Neuron (in vitro differentiated cells): ENCODE measurements around the gene LMNB1.
"Not testable (repeated sequence)": the region's sequence is repeated elsewhere in the genome, so short reads cannot be mapped to it uniquely, and the experiment has no call there.

ENCODE experiments used
- H2AFZ ChIP-seq: one replicate; pipeline ENCODE4 v1.6.1; 2013; ENCODE audit warnings: low read depth, mild to moderate bottlenecking, inconsistent platforms, low read length, moderate library complexity
- H3K27me3 ChIP-seq: one replicate; pipeline ENCODE4 v1.6.1; 2013; ENCODE audit warnings: low read length; ENCODE audit not compliant: insufficient read depth
- H3K36me3 ChIP-seq: one replicate; pipeline ENCODE4 v1.6.1; 2013; ENCODE audit warnings: low read length; ENCODE audit not compliant: insufficient read depth
- H3K4me1 ChIP-seq: one replicate; pipeline ENCODE4 v1.6.1; 2013; ENCODE audit warnings: low read length; ENCODE audit not compliant: insufficient read depth
- H3K4me3 ChIP-seq: 2 replicates; pipeline ENCODE4 v1.5.1; 2013; ENCODE audit warnings: mild to moderate bottlenecking, low read length, moderate library complexity
- H3K9me3 ChIP-seq: one replicate; pipeline ENCODE4 v1.6.1; 2013; ENCODE audit warnings: low read length

The LMNB1 gene

GRCh38 chr5:126757713-126758357 lies 19.1 kb upstream of the LMNB1 start:
- no peaks in the 10 kb centered on the region for H3K36me3 ChIP-seq
- H3K9me3 ChIP-seq: no peaks in the 10 kb centered on the region
- no peak overlapping the region for H2AFZ ChIP-seq
- H3K4me3 ChIP-seq: no peak overlapping the region
- no peaks in the 10 kb centered on the region for H3K4me1 ChIP-seq
- no peaks in the 10 kb centered on the region for H3K27me3 ChIP-seq

GRCh38 chr5:126763371-126763770 lies 13.6 kb upstream of the LMNB1 start:
- Histone ChIP-seq H3K4me3 (no peak overlapping the region), H3K9me3 (no peaks in the 10 kb centered on the region), H3K4me1 (no peaks in the 10 kb centered on the region), H2AFZ (no peak overlapping the region), H3K27me3 (no peaks in the 10 kb centered on the region), H3K36me3 (no peaks in the 10 kb centered on the region)

GRCh38 chr5:126769703-126770102 lies 7.2 kb upstream of the LMNB1 start:
- H3K4me3 ChIP-seq: no peak overlapping the region
- no peaks in the 10 kb centered on the region for H3K36me3 ChIP-seq
- H3K9me3 ChIP-seq: no peaks in the 10 kb centered on the region
- H3K27me3 ChIP-seq: no peaks in the 10 kb centered on the region
- H2AFZ ChIP-seq: no peak overlapping the region
- no peaks in the 10 kb centered on the region for H3K4me1 ChIP-seq

- not testable (repeated sequence) for H3K27me3 ChIP-seq, H2AFZ ChIP-seq, H3K4me1 ChIP-seq, H3K9me3 ChIP-seq, H3K4me3 ChIP-seq, H3K36me3 ChIP-seq
Observed at GRCh38 chr5:126773536-126773935, 3.4 kb upstream of the LMNB1 start.

GRCh38 chr5:126774595-126774994 lies 2.3 kb upstream of the LMNB1 start:
- not testable (repeated sequence) for H3K27me3 ChIP-seq, H3K4me3 ChIP-seq, H3K36me3 ChIP-seq, H3K9me3 ChIP-seq, H2AFZ ChIP-seq
- peaks cover 10% of the 10 kb centered on the region for H3K4me1 ChIP-seq

- Histone ChIP-seq H3K4me1 (peaks cover 17% of the 10 kb centered on the region), H3K36me3 (peaks cover 2% of the 10 kb centered on the region), H3K27me3 (no peaks in the 10 kb centered on the region), H2AFZ (peak overlapping the region; percentile 59), H3K9me3 (no peaks in the 10 kb centered on the region), H3K4me3 (peak overlapping the region; percentile 83)
Observed at GRCh38 chr5:126777257-126777974, 480 bp downstream of the LMNB1 start.

- H3K9me3 ChIP-seq: peaks cover 2% of the 10 kb centered on the region
- peaks cover 17% of the 10 kb centered on the region for H3K4me1 ChIP-seq
- H3K36me3 ChIP-seq: peaks cover 7% of the 10 kb centered on the region
- H2AFZ ChIP-seq: peak overlapping the region; percentile 59
- H3K27me3 ChIP-seq: no peaks in the 10 kb centered on the region
- peak overlapping the region; percentile 83 for H3K4me3 ChIP-seq
Observed at GRCh38 chr5:126777975-126778674, 1.2 kb downstream of the LMNB1 start.

- H3K27me3 ChIP-seq: no peaks in the 10 kb centered on the region
- peak overlapping the region; percentile 83 for H3K4me3 ChIP-seq
- peaks cover 7% of the 10 kb centered on the region for H3K36me3 ChIP-seq
Observed at GRCh38 chr5:126778675-126779403, 1.9 kb downstream of the LMNB1 start.

GRCh38 chr5:126780165-126780827 lies 3.4 kb downstream of the LMNB1 start:
- H3K9me3 ChIP-seq: peaks cover 2% of the 10 kb centered on the region
- no peaks in the 10 kb centered on the region for H3K27me3 ChIP-seq
- H3K36me3 ChIP-seq: peaks cover 7% of the 10 kb centered on the region
- H3K4me3 ChIP-seq: peak overlapping the region; percentile 28
- H3K4me1 ChIP-seq: peaks cover 17% of the 10 kb centered on the region
- no peak overlapping the region for H2AFZ ChIP-seq

More at GRCh38 chr5:126778675-126779403, 1.9 kb downstream of the LMNB1 start:
- Histone ChIP-seq H3K4me1 (peaks cover 17% of the 10 kb centered on the region), H2AFZ (no peak overlapping the region), H3K9me3 (peaks cover 2% of the 10 kb centered on the region)

GRCh38 chr5:126788409-126788808 lies 11.5 kb downstream of the LMNB1 start:
- H3K4me1 ChIP-seq, H3K4me3 ChIP-seq, H2AFZ ChIP-seq, H3K27me3 ChIP-seq, H3K9me3 ChIP-seq: not testable (repeated sequence)
- peaks cover 16% of the 10 kb centered on the region for H3K36me3 ChIP-seq

GRCh38 chr5:126793097-126793496 lies 16.2 kb downstream of the LMNB1 start:
- Histone ChIP-seq H3K27me3 (no peaks in the 10 kb centered on the region), H3K4me1 (no peaks in the 10 kb centered on the region), H3K36me3 (peaks cover 10% of the 10 kb centered on the region), H2AFZ (no peak overlapping the region), H3K9me3 (no peaks in the 10 kb centered on the region), H3K4me3 (no peak overlapping the region)

- not testable (repeated sequence) for H2AFZ ChIP-seq, H3K36me3 ChIP-seq, H3K4me1 ChIP-seq, H3K9me3 ChIP-seq, H3K27me3 ChIP-seq, H3K4me3 ChIP-seq
Observed at GRCh38 chr5:126793648-126794047, 16.7 kb downstream of the LMNB1 start.
